Measurements from ENCODE around the gene FBXO40. TPM values are rescaled to one million over a fixed set of nuclear protein-coding genes. Genes with fewer than 3 reads are reported as not detected.

FBXO40 gene
- total and polyA plus RNA-seq, 9 of the 15 experiments (the other 6 are each of a cell fraction or from before 2014, with no cell fraction given) = 0.01 to 0.05 (median 0.04) TPM; not detected in 3

DNA sequence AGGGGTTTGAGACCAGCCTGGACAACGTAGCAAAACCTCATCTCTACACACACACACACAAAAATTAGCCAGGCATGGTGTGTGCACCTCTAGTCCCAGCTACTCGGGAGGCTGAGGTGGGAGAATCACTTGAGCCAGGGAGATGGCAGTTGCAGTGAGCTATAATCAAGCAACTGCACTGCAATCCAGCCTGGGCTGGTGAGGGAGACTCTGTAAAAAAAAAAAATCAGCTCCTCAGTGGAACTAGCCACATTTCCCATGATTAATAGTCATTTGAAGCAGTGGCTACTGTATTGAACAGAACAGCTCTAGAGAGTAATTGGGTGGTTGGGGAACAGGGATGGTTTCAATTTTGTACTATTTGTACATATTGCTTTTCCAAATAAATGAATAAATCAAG, 11.5 kb upstream of the FBXO40 start:
- DNase-seq (ENCODE audit: extremely low read depth in 1 of 4, low spot score in 3 of 4) (no peak), FAIRE-seq (no peak), ATAC-seq (no peak)
- intact Hi-C loops (cut with micrococcal nuclease) = no loop called here
- H3K36me3 ChIP-seq (ENCODE audit: control insufficient read depth, insufficient read depth, low read length) = no peaks in the 10 kb centered on the region
- no peaks in the 10 kb centered on the region for H4K20me1 ChIP-seq (replicated peaks; ENCODE audit: control insufficient read depth, insufficient read depth, low read length)
- no peak for TF ChIP-seq JUNB (CRISPR knock-in tag; conservative IDR thresholded peaks at IDR 0.05)
- no peak for TF ChIP-seq NEUROD1 (IDR thresholded peaks at IDR 0.05; ENCODE audit: borderline replicate concordance, low read depth, low read length, partially characterized antibody)
- no peak for TF ChIP-seq SREBF2 (CRISPR knock-in tag; IDR thresholded peaks at IDR 0.05)
- TF ChIP-seq FOXK1 (CRISPR knock-in tag; IDR thresholded peaks at IDR 0.05; ENCODE audit: borderline replicate concordance) = no peak
- no peak for TF ChIP-seq ADNP (tag; IDR thresholded peaks at IDR 0.05)
- TF ChIP-seq, protein P1, sequence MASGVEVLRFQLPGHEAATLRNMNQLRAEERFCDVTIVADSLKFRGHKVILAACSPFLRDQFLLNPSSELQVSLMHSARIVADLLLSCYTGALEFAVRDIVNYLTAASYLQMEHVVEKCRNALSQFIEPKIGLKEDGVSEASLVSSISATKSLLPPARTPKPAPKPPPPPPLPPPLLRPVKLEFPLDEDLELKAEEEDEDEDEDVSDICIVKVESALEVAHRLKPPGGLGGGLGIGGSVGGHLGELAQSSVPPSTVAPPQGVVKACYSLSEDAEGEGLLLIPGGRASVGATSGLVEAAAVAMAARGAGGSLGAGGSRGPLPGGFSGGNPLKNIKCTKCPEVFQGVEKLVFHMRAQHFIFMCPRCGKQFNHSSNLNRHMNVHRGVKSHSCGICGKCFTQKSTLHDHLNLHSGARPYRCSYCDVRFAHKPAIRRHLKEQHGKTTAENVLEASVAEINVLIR (CRISPR knock-in tag; IDR thresholded peaks at IDR 0.05) = no peak
- TF ChIP-seq, protein P2, sequence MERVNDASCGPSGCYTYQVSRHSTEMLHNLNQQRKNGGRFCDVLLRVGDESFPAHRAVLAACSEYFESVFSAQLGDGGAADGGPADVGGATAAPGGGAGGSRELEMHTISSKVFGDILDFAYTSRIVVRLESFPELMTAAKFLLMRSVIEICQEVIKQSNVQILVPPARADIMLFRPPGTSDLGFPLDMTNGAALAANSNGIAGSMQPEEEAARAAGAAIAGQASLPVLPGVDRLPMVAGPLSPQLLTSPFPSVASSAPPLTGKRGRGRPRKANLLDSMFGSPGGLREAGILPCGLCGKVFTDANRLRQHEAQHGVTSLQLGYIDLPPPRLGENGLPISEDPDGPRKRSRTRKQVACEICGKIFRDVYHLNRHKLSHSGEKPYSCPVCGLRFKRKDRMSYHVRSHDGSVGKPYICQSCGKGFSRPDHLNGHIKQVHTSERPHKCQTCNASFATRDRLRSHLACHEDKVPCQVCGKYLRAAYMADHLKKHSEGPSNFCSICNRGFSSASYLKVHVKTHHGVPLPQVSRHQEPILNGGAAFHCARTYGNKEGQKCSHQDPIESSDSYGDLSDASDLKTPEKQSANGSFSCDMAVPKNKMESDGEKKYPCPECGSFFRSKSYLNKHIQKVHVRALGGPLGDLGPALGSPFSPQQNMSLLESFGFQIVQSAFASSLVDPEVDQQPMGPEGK (CRISPR knock-in tag; IDR thresholded peaks at IDR 0.05; ENCODE audit: borderline replicate concordance) = no peak
- TF ChIP-seq ZNF134 (CRISPR knock-in tag; conservative IDR thresholded peaks at IDR 0.05) = no peak
- no peak for TF ChIP-seq TEAD1 (CRISPR knock-in tag; IDR thresholded peaks at IDR 0.05)
- no peak for TF ChIP-seq TFAM (CRISPR knock-in tag; conservative IDR thresholded peaks at IDR 0.05)
- TF ChIP-seq, protein P3, sequence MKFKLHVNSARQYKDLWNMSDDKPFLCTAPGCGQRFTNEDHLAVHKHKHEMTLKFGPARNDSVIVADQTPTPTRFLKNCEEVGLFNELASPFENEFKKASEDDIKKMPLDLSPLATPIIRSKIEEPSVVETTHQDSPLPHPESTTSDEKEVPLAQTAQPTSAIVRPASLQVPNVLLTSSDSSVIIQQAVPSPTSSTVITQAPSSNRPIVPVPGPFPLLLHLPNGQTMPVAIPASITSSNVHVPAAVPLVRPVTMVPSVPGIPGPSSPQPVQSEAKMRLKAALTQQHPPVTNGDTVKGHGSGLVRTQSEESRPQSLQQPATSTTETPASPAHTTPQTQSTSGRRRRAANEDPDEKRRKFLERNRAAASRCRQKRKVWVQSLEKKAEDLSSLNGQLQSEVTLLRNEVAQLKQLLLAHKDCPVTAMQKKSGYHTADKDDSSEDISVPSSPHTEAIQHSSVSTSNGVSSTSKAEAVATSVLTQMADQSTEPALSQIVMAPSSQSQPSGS (CRISPR knock-in tag; IDR thresholded peaks at IDR 0.05) = no peak
- no peak for TF ChIP-seq NCOR1 (IDR thresholded peaks at IDR 0.05)
- TF ChIP-seq, protein P4, sequence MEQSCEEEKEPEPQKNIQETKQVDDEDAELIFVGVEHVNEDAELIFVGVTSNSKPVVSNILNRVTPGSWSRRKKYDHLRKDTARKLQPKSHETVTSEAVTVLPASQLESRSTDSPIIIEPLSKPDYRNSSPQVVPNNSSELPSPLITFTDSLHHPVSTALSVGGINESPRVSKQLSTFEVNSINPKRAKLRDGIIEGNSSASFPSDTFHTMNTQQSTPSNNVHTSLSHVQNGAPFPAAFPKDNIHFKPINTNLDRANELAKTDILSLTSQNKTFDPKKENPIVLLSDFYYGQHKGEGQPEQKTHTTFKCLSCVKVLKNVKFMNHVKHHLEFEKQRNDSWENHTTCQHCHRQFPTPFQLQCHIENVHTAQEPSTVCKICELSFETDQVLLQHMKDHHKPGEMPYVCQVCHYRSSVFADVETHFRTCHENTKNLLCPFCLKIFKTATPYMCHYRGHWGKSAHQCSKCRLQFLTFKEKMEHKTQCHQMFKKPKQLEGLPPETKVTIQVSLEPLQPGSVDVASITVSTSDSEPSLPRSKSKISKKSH (CRISPR knock-in tag; IDR thresholded peaks at IDR 0.05) = no peak
- TF ChIP-seq MCM7 (IDR thresholded peaks at IDR 0.05) = no peak
- TF ChIP-seq KAT7 (CRISPR knock-in tag; IDR thresholded peaks at IDR 0.05; ENCODE audit: borderline replicate concordance) = no peak
- no peak for TF ChIP-seq MEIS2 (IDR thresholded peaks at IDR 0.05; ENCODE audit: partially characterized antibody)
- H3K4me3 ChIP-seq = no peak overlapping the region
- 0% methylated on average over 2 of the region's 2 CpGs for WGBS (ENCODE audit: insufficient coverage, low coverage, missing lambda C conversion rate)
- no peak overlapping the region for H3K27ac ChIP-seq (ENCODE audit: extremely low read depth, low read depth, low read length)
- H3K9me1 ChIP-seq (ENCODE audit: control insufficient read depth, insufficient read depth, low read length) = no peaks in the 10 kb centered on the region
- in situ Hi-C loops (cut with MboI) = no loop called here
- no peak overlapping the region for H2AFZ ChIP-seq (ENCODE audit: low read depth, low read length)
- H3K27me3 ChIP-seq (ENCODE audit: control insufficient read depth in 2 of 2, insufficient read depth in 2 of 2, low read length in 2 of 2) = no peaks in the 10 kb centered on the region
- H3K9ac ChIP-seq (ENCODE audit: insufficient read depth in 1 of 2, low read depth in 2 of 2, low read length in 2 of 2) = no peak overlapping the region
- H3K9me3 ChIP-seq (replicated peaks; ENCODE audit: control insufficient read depth, insufficient read depth, low read depth, low read length) = no peaks in the 10 kb centered on the region
- no peak overlapping the region for H3K4me2 ChIP-seq (ENCODE audit: insufficient read depth, low read length)
- POLR2A ChIA-PET = no interaction called here
- no peaks in the 10 kb centered on the region for H3K79me2 ChIP-seq (ENCODE audit: control insufficient read depth, insufficient read depth, low read length)
- CTCF ChIA-PET (ENCODE audit: low intra/inter-chr PET ratio) = no interaction called here
- no TSS peak for BruUV-seq (replicated peaks)
- H3K4me1 ChIP-seq (replicated peaks in 1 of 2; ENCODE audit: control insufficient read depth in 2 of 2, insufficient read depth in 2 of 2, low read length in 2 of 2) = no peaks in the 10 kb centered on the region; a peak in 1 of 5 replicates
